Left lobe of liver (tissue), 2 donors: ENCODE measurements around the gene PMIS2. TPM values are rescaled to one million over a fixed set of nuclear protein-coding genes. Genes with fewer than 3 reads are reported as not detected.

Experiments
- ATAC-seq: fragments of 200-7000 bp; cut with Tn5 transposase; one replicate; pipeline ENCODE4 v1.9.1; 2020; ENCODE audit warnings: mild to moderate bottlenecking, moderate library complexity
- DNase-seq: peaks from one replicate; pipeline ENCODE4 v3.0.0-alpha.2; 2020; ENCODE audit warnings: low spot score
- total RNA-seq: library from RNA; stranded (reverse); gene quantifications from one replicate; pipeline ENCODE4 v1.2.1, GENCODE V29; 2021
- donor health status: DM: no; HTN: no; CAD: no; lungs with moderate emphysema.
- donor health status: DM: no; HTN: yes; CAD: no.

The PMIS2 gene
- not detected for total RNA-seq

DNA sequence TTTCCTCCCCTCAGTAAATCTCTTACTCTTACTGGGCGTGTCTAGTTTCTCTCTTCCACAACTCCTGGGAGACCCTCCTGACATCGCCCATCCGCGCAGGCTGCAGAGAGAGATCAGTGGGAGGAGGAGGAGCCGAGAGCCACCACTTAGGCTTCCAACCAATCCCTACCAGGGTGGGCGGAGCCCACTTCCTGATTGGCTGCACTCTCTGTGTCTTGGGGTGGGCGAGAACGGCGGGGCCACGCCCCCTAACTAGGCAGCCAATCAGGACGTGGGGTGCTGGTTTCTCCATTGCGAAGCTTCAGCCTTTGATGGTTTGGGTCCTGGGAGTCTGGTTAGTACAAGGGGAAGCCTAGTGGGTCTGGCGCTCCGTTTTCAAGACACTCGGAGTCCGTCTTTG is at the start of gene PMIS2:
PMIS2 (plus strand) TSS at position 326 of the 400 bp plus-strand sequence. CDS start 87 bp downstream, outside the sequence.
- no peak for ATAC-seq
- no peak for DNase-seq

DNA sequence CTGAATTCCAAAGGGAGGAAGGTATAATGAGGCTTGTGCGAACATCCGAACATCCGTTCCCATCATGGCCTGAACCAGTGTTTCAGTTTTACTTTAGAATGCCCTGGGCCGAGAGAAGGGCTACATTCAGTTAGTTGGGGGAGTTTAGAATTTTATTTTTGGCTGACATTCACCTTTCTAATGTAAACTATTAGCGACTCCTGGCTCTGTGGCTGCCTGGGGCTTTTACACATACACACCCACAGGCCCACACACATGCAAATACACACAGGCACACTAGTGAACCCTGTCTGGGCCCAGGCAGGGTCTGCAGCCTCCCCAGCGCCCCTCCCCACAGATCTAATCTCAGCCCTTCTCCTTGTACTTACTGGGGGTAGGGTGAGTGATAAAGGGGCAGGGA is 46.7 kb upstream of the PMIS2 start:
- no peak for ATAC-seq
- no peak for DNase-seq

- ATAC-seq (no peak), DNase-seq (no peak)
Measured at GRCh38 chr19:35539850-35540249, 46.1 kb upstream of the PMIS2 start.

- DNase-seq (no peak), ATAC-seq (no peak)
Measured at GRCh38 chr19:35540356-35540927, 45.5 kb upstream of the PMIS2 start.

DNA sequence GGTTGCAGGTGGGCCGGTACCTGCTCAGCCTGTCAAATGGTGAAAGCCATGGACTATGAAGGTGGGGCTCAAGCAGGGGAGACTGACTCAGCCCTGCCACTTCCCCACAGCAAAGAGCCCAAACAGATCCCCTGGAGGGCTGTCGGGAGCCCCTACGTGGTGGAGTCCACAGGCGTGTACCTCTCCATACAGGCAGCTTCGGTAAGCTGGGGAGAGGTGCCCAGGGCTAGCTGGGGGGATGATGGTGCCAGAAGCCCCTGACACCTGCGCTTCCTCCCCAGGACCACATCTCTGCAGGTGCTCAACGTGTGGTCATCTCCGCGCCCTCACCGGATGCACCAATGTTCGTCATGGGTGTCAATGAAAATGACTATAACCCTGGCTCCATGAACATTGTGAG is 43.8 kb upstream of the PMIS2 start:
- no peak for ATAC-seq

GRCh38 chr19:35543280-35544109 is 42.5 kb upstream of the PMIS2 start:
- ATAC-seq (no peak), DNase-seq (no peak)

More for the DNA sequence above, 43.8 kb upstream of the PMIS2 start:
- no peak for DNase-seq

DNA sequence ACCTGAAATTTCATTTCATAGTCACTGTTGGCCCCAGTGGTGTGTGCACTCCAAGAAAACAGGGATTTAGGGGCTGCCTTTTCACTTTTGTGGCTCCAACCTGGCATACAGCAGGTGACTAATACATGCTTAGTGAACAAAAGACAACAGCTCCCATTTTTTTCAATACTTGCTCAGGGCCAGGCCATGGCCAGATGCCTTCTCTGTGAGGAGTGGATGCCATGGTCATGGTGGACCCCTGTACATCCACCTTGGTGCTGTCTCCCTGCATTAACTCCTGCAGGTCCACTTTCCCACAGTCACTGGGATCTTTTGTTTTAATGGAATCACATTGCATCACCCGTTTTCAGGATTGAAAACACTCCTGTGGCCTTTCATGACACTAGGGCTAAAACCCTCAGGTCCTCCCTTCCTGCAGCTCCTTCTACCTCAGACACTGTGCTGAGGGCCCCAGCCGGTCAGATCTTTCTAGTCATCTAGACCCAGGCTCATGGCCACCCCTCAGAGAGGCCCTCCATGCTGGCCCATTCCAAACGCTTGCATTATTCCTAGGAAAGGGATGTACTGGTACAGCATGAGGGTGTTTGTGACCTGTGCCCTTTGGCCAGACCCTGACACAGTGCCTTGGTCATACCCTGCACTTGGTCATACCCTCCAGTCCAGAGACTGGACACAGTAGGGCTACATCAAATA is 41.7 kb upstream of the PMIS2 start:
- DNase-seq = no peak
- no peak for ATAC-seq

DNA sequence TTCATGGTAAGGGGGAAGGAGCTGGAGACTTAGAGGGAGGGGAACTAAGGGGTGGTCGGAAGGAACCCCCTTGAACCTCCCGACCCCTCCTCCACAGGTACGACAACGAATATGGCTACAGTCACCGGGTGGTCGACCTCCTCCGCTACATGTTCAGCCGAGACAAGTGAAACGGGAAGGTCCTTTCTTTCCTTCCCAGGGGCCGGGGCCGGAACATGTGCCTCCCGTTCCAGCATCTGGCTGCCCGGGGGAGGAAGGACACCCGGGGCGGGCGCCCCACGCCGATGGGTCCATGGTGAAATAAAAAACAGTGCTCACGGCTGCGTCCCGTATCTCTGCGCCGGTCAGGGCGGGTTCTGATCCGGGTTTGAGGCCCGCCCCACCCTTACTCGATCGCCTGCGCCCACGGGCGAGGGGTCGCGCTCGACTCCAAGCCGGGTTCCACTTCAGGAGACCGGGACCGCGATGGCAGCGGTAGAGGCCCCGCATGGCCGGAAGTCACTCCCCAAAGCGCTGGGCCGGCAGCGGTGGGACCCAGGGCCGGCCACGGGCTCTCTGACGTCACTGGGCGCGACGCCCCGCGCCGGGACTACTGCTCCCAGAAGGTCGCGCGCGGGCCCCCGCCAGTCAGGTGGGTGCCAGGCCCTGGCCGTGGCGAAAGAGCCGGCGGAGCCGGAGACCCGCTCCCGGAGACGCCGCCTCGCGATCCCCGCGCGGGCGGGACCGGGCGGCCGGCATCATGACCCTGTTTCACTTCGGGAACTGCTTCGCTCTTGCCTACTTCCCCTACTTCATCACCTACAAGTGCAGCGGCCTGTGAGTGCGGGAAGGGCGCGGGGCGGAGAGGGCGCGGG is 40.7 kb upstream of the PMIS2 start, which contains the start of gene TMEM147:
TMEM147 (plus strand) TSS at position 626 of the 854 bp plus-strand sequence; CDS start at position 740, 114 bp downstream.
- peak; percentile 96 for DNase-seq
- peak; percentile 94 for ATAC-seq

DNA sequence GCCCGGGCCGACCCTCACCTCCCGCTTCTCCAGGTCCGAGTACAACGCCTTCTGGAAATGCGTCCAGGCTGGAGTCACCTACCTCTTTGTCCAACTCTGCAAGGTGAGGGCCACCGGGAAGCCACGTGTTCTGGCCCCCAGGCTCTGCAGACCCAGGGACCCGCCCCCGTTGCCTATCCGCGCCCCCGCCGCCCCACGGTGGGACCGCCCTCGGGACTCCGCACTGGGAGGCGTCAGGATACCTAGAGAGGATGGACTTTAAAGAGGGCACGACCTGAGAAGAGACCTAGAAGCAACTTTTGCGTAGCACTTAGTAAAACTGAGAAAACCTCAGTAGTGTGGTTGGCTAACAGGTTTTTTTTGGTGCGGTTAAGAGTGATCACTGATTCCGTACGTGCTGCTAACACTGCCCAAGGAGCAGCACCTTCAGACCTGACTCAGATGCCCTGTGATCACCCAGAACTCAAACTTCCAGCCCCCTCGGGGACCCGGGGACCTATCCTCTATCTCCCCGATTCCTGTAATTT is 40.1 kb upstream of the PMIS2 start:
- peak; percentile 69 for ATAC-seq
- peak; percentile 66 for DNase-seq

- ATAC-seq = no peak
Measured at GRCh38 chr19:35546532-35546931, 39.4 kb upstream of the PMIS2 start.

GRCh38 chr19:35549174-35549788 is 36.7 kb upstream of the PMIS2 start:
- peak; percentile 60 for DNase-seq

More at GRCh38 chr19:35546532-35546931, 39.4 kb upstream of the PMIS2 start:
- no peak for DNase-seq

DNA sequence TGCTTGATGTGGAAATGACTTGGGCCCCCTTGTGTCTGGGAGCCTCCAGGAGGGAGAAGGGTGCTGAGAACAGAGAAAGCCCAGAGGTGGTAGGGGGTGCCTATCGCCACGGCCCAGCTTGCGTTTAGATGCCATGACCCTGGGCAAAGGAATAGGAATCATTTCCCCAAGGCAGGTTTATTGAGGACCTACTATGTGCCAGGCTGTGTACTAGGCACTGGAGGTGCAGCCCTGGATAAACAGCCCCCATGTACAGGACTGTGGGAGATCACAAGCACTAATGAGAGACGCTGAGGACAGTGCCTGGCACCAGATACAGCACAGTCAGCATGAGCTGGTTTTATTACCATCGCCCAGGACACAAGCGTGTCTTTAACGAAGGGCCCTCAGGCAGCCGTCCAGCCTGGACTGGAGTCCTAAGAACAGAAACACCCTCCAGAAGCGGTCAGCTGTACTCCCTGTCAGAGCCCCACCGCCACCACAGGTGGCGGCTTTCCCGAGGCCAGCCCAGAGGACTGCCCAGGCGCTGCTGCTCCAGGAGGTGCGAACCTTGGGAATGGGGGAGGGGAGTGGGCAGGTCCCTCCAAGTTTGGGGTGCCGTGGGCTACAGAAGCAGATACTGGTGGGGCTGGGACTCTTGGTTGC is 36.0 kb upstream of the PMIS2 start:
- no peak for ATAC-seq

More at GRCh38 chr19:35549174-35549788, 36.7 kb upstream of the PMIS2 start:
- peak; percentile 55 for ATAC-seq

GRCh38 chr19:35551091-35551810 is 34.7 kb upstream of the PMIS2 start:
- ATAC-seq (no peak), DNase-seq (no peak)

More for the DNA sequence above, 36.0 kb upstream of the PMIS2 start:
- DNase-seq = no peak

- DNase-seq (no peak), ATAC-seq (no peak)
Measured at GRCh38 chr19:35552534-35553384, 33.2 kb upstream of the PMIS2 start.

DNA sequence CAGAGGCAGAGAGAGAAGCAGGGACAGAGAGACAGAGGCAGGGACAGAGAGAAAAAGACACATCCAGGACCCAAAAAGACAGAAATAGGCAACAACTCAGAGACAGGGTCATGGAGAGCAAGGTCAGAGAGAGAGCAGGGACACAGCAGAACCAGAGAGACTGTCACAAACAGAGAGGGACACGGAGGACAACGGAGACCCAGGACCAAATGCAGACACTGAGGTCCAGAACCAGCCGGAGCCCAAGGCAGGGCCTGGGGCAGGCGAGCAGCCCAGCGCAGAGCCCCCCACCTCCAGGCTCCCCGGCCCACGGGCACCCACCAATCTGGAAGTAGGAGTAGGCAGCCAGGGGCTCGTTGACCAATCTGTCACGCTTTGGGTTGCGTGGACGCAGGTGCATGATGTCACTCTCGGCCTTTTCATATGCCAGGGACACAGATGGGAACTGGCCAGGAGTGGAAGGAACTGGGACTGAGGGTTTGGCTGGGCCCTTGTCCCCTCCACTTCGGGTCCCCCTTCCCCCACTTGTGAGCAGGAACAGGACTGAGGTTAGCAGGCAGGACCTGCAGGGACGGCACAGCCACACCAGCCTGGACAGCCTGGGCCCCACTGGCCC is 32.5 kb upstream of the PMIS2 start:
- DNase-seq = no peak
- no peak for ATAC-seq

GRCh38 chr19:35554076-35554475 is 31.9 kb upstream of the PMIS2 start:
- no peak for DNase-seq
- no peak for ATAC-seq

- DNase-seq = no peak
- peak; percentile 22 for ATAC-seq
Measured at GRCh38 chr19:35555301-35556005, 30.5 kb upstream of the PMIS2 start.
